ENCODE data around the gene MRPL52. TPM values are rescaled to one million over a fixed set of nuclear protein-coding genes. Genes with fewer than 3 reads are reported as not detected.

Gene MRPL52
- total RNA-seq, 4 donors from 2014 or later: 24.8 to 230 (median 41.4) TPM

GRCh38 chr14:22843123-22843925 lies 13.6 kb downstream of the MRPL52 start:
- WGBS, 2 donors: 82 to 83% methylated on average over 21 of the region's 21 CpGs
- TF ChIP-seq POLR2A (IDR thresholded peaks at IDR 0.05): no peak
- no peak for TF ChIP-seq CTCF (IDR thresholded peaks at IDR 0.05)
- H3K4me3 ChIP-seq (ENCODE audit: low read depth, poor library complexity, severe bottlenecking): no peak overlapping the region
- DNase-seq (ENCODE audit: low spot score in 2 of 2): peak in 1 of 2 donors; percentile 79
- intact Hi-C loops (cut with DNase I; ENCODE audit: low total_unique reads): no loop called here

- 86 to 87% methylated on average over 22 of the region's 22 CpGs for WGBS, 2 donors
Measured at GRCh38 chr14:22844221-22845102, 14.8 kb downstream of the MRPL52 start.

GRCh38 chr14:22845103-22845394 lies 15.4 kb downstream of the MRPL52 start:
- DNase-seq (ENCODE audit: low spot score in 2 of 2): peak in 1 of 2 donors; percentile 75

More at GRCh38 chr14:22844221-22845102, 14.8 kb downstream of the MRPL52 start:
- no peak for TF ChIP-seq POLR2A (IDR thresholded peaks at IDR 0.05)
- no peak for TF ChIP-seq CTCF (IDR thresholded peaks at IDR 0.05)
- no peak overlapping the region for H3K4me3 ChIP-seq (ENCODE audit: low read depth, poor library complexity, severe bottlenecking)
- intact Hi-C loops (cut with DNase I; ENCODE audit: low total_unique reads): no loop called here
- peak in 1 of 2 donors; percentile 80 for DNase-seq (ENCODE audit: low spot score in 2 of 2)

GRCh38 chr14:22845821-22846625 lies 16.3 kb downstream of the MRPL52 start:
- intact Hi-C loops (cut with DNase I; ENCODE audit: low total_unique reads): no loop called here
- no peak for TF ChIP-seq POLR2A (IDR thresholded peaks at IDR 0.05)
- no peak for TF ChIP-seq CTCF (IDR thresholded peaks at IDR 0.05)
- peak in 1 of 2 donors; percentile 88 for DNase-seq (ENCODE audit: low spot score in 2 of 2)
- WGBS, 2 donors: 79 to 81% methylated on average over 24 to 26 of the region's 26 CpGs
- no peak overlapping the region for H3K4me3 ChIP-seq (ENCODE audit: low read depth, poor library complexity, severe bottlenecking)

More at GRCh38 chr14:22845103-22845394, 15.4 kb downstream of the MRPL52 start:
- intact Hi-C loops (cut with DNase I; ENCODE audit: low total_unique reads): no loop called here
- 86 to 87% methylated on average over 9 of the region's 9 CpGs for WGBS, 2 donors
- no peak for TF ChIP-seq POLR2A (IDR thresholded peaks at IDR 0.05)
- TF ChIP-seq CTCF (IDR thresholded peaks at IDR 0.05): no peak
- H3K4me3 ChIP-seq (ENCODE audit: low read depth, poor library complexity, severe bottlenecking): no peak overlapping the region

GRCh38 chr14:22846811-22847307 lies 17.2 kb downstream of the MRPL52 start:
- no peak for TF ChIP-seq CTCF (IDR thresholded peaks at IDR 0.05)
- TF ChIP-seq POLR2A (IDR thresholded peaks at IDR 0.05): no peak
- intact Hi-C loops (cut with DNase I; ENCODE audit: low total_unique reads): no loop called here
- H3K4me3 ChIP-seq (ENCODE audit: low read depth, poor library complexity, severe bottlenecking): no peak overlapping the region
- DNase-seq (ENCODE audit: low spot score in 2 of 2): peak in 1 of 2 donors; percentile 83
- 66 to 71% methylated on average over 11 of the region's 11 CpGs for WGBS, 2 donors

Measured in lower leg skin (tissue), 4 donors.